ENCODE results near the gene ALPL.

GRCh38 chr1:21496063-21496462, 13.2 kb upstream of the ALPL start:
- TF ChIP-seq CTCF (conservative IDR thresholded peaks at IDR 0.05; ENCODE audit: low read depth, low read length) (no peak), EZH2 (IDR thresholded peaks at IDR 0.05; ENCODE audit: borderline replicate concordance, low read depth, low read length, poor library complexity, severe bottlenecking) (no peak)
